ENCODE results near the gene FCSK.
"Not testable (repeated sequence)": the region's sequence is repeated elsewhere in the genome, so short reads cannot be mapped to it uniquely, and the experiment has no call there.

The FCSK gene

GRCh38 chr16:70432356-70432722 lies 22.1 kb upstream of the FCSK start:
- no peak for DNase-seq

GRCh38 chr16:70432723-70433457 lies 21.5 kb upstream of the FCSK start:
- no peak for DNase-seq

- no peak for DNase-seq
Observed at GRCh38 chr16:70433458-70434103, 20.8 kb upstream of the FCSK start.

GRCh38 chr16:70434484-70435260 lies 19.7 kb upstream of the FCSK start:
- no peak for DNase-seq

- DNase-seq, result no peak
Observed at GRCh38 chr16:70437017-70437581, 17.3 kb upstream of the FCSK start.

GRCh38 chr16:70437582-70438557 lies 16.5 kb upstream of the FCSK start:
- no peak for DNase-seq

- no peak for DNase-seq
Observed at GRCh38 chr16:70438585-70438968, 15.8 kb upstream of the FCSK start.

GRCh38 chr16:70438969-70439862 lies 15.2 kb upstream of the FCSK start, which contains the start of gene ST3GAL2:
ST3GAL2 (minus strand) TSS chr16:70439100; CDS start chr16:70398530, 40,570 bp downstream.
- peak; percentile 93 for DNase-seq

GRCh38 chr16:70440009-70440692 lies 14.2 kb upstream of the FCSK start:
- DNase-seq, result no peak

GRCh38 chr16:70441406-70441990 lies 12.9 kb upstream of the FCSK start:
- no peak for DNase-seq

- no peak for DNase-seq
Observed at GRCh38 chr16:70442344-70442743, 12.1 kb upstream of the FCSK start.

GRCh38 chr16:70444249-70445063 lies 9.9 kb upstream of the FCSK start:
- DNase-seq, result no peak

GRCh38 chr16:70448075-70448474 lies 6.3 kb upstream of the FCSK start:
- DNase-seq, result no peak

GRCh38 chr16:70450142-70451003 lies 4.0 kb upstream of the FCSK start:
- DNase-seq, result not testable (repeated sequence)

GRCh38 chr16:70451004-70451340 lies 3.4 kb upstream of the FCSK start:
- DNase-seq, result not testable (repeated sequence)

GRCh38 chr16:70453117-70453891 lies 1.1 kb upstream of the FCSK start:
- DNase-seq, result no peak

- no peak for DNase-seq
Observed at GRCh38 chr16:70453892-70454221, 538 bp upstream of the FCSK start.

GRCh38 chr16:70455910-70456309 lies 1.5 kb downstream of the FCSK start:
- DNase-seq, result no peak
